HG03378 (cell line): ENCODE data around the gene KBTBD6.
"Not testable (repeated sequence)": the region's sequence is repeated elsewhere in the genome, so short reads cannot be mapped to it uniquely, and the experiment has no call there.

Experiments used
- ATAC-seq: cut with Tn5 transposase; IDR thresholded peaks from one replicate; pipeline ENCODE4 v1.9.1; 2021; ENCODE audit warnings: mild to moderate bottlenecking, moderate library complexity; ENCODE audit not compliant: unreplicated experiment

Gene KBTBD6

GRCh38 chr13:41132512-41133152, at the start of gene KBTBD6:
Gene KBTBD6 (minus strand): TSS chr13:41132802. CDS start chr13:41132511, 291 bp downstream.
- peak; percentile 94 for ATAC-seq

GRCh38 chr13:41182231-41182630, 49.6 kb upstream of the KBTBD6 start:
- no peak for ATAC-seq

GRCh38 chr13:41179593-41180250, 47.1 kb upstream of the KBTBD6 start:
- no peak for ATAC-seq

- no peak for ATAC-seq
Observed at GRCh38 chr13:41178040-41178439, 45.4 kb upstream of the KBTBD6 start.

- no peak for ATAC-seq
Observed at GRCh38 chr13:41177616-41178015, 45.0 kb upstream of the KBTBD6 start.

GRCh38 chr13:41175576-41175975, 43.0 kb upstream of the KBTBD6 start:
- not testable (repeated sequence) for ATAC-seq

GRCh38 chr13:41162151-41162550, 29.5 kb upstream of the KBTBD6 start:
- ATAC-seq, result no peak

GRCh38 chr13:41159174-41159573, 26.6 kb upstream of the KBTBD6 start:
- ATAC-seq, result no peak

- no peak for ATAC-seq
Observed at GRCh38 chr13:41157048-41157717, 24.6 kb upstream of the KBTBD6 start.

- ATAC-seq, result no peak
Observed at GRCh38 chr13:41156620-41157019, 24.0 kb upstream of the KBTBD6 start.

GRCh38 chr13:41154042-41154441, 21.4 kb upstream of the KBTBD6 start:
- no peak for ATAC-seq

GRCh38 chr13:41152005-41152404, 19.4 kb upstream of the KBTBD6 start:
- no peak for ATAC-seq

GRCh38 chr13:41150058-41150457, 17.5 kb upstream of the KBTBD6 start:
- no peak for ATAC-seq

- ATAC-seq, result no peak
Observed at GRCh38 chr13:41148419-41149283, 16.0 kb upstream of the KBTBD6 start.

- ATAC-seq, result no peak
Observed at GRCh38 chr13:41145136-41145908, 12.7 kb upstream of the KBTBD6 start.

- ATAC-seq, result no peak
Observed at GRCh38 chr13:41144576-41144975, 12.0 kb upstream of the KBTBD6 start.

- no peak for ATAC-seq
Observed at GRCh38 chr13:41139296-41139966, 6.8 kb upstream of the KBTBD6 start.

- ATAC-seq, result no peak
Observed at GRCh38 chr13:41137951-41138350, 5.3 kb upstream of the KBTBD6 start.

- ATAC-seq, result no peak
Observed at GRCh38 chr13:41137241-41137640, 4.6 kb upstream of the KBTBD6 start.
